ELF-1 (cell line): ENCODE data around the gene NFAT5.
A peak's percentile ranks its signal among the peaks of the same experiment; 100 is the strongest.
"Not testable (repeated sequence)": the region's sequence is repeated elsewhere in the genome, so short reads cannot be mapped to it uniquely, and the experiment has no call there.

Source experiments
- DNase-seq: peaks from one replicate; pipeline ENCODE4 v3.0.0-alpha.2; 2016; ENCODE audit warnings: low read depth, low spot score

Gene NFAT5

DNA sequence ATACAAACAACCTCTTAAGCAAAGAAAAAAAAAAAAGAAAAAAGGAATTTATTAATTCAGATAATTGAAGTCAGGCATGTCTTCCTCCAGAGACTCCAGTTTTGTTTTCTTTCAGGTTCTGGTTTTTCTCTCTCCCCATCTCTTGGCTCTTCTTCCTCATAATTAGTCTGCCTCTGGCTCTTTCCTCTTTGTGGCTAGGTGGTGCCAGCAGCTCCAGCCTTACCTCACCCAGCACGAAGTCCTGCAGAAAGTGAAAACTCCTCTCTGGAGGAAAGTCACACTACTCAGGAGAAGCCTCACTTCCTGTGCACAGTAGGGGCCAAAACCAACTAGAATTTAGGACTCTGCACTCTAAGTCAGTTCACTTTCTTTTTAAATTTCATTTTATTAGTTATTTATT lies 10.3 kb upstream of the NFAT5 start:
- DNase-seq = no peak

GRCh38 chr16:69555867-69556266 lies 9.9 kb upstream of the NFAT5 start:
- no peak for DNase-seq

DNA sequence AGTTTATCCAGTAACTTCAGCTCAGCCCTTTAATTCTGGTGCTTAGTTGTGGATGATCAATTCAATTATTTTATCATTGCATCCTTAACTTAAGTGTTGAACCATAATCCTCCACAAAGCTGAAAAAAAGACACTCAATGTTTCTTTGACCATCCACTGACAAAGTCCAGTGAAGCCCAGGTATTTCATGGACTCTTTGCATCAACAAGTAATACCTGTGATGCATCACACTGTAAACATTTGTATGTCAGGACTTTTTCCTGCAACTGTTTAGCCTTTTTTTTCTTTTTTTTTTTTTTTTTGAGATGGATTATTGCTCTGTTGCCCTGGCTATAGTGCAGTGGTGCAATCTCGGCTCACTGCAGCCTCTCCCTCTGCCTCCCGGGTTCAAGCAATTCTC lies 6.6 kb upstream of the NFAT5 start:
- no peak for DNase-seq

GRCh38 chr16:69561367-69561766 lies 4.4 kb upstream of the NFAT5 start:
- DNase-seq = not testable (repeated sequence)

GRCh38 chr16:69561901-69562300 lies 3.9 kb upstream of the NFAT5 start:
- DNase-seq = no peak

DNA sequence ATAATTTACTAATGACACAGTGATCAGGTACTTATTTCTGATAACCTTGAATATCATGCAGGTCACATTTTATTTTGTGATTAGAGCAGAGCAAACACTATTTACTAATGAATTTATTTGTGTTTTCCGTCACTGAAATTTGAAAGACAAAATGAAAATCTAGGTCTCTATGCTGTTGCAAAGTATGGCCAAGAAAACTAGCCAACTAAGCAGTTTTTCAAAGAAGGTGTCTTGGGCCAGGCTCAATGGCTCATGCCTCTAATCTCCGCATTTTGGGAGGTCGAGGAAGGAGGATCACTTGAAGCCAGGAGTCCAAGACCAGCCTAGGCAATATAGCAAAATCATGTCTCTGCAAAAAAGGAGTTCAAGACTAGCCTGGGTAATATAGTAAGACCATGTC lies 3.0 kb upstream of the NFAT5 start:
- no peak for DNase-seq

- DNase-seq = peak; percentile 43
Observed at GRCh38 chr16:69563605-69564580, 1.9 kb upstream of the NFAT5 start.

DNA sequence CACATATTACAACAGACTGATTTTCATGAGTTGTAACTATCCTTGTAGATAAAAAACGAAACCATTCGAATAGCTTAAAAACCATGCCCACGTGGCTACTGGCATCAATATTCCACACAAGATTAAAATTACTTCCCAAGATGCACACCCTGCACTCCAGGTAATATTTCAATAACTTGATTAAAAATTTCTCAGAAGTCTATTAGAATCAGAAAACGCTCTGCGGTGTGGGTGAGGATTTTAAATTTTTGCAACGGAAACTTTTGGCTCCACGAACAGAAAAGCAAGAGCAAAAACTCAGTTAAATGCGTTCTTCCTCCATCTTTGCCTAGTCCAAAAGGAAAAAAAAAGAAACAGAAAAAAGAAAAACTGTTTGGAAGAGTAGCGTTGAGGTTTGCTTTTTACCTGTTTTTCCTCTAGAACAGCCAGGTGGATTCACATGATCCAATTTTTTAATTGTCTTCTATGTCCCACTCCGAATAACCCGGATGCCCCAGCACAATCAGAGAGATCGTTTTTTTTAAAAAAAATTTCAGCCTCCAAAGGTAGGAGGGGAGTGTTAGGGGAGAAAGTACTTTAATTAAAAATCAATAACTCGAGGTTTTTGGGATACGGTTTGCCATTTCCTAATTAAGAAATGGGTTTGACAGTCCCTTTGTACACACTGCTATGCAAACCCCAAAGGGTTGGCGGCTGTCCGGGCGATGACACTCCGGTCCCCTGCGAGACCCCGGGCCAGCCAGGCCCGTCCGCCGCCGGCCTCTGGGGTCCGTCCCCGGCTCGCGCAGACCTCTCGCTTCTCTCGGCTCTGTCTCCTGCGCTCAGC lies 708 bp upstream of the NFAT5 start:
- no peak for DNase-seq

GRCh38 chr16:69566240-69566980 lies 644 bp downstream of the NFAT5 start:
- DNase-seq = peak; percentile 50

DNA sequence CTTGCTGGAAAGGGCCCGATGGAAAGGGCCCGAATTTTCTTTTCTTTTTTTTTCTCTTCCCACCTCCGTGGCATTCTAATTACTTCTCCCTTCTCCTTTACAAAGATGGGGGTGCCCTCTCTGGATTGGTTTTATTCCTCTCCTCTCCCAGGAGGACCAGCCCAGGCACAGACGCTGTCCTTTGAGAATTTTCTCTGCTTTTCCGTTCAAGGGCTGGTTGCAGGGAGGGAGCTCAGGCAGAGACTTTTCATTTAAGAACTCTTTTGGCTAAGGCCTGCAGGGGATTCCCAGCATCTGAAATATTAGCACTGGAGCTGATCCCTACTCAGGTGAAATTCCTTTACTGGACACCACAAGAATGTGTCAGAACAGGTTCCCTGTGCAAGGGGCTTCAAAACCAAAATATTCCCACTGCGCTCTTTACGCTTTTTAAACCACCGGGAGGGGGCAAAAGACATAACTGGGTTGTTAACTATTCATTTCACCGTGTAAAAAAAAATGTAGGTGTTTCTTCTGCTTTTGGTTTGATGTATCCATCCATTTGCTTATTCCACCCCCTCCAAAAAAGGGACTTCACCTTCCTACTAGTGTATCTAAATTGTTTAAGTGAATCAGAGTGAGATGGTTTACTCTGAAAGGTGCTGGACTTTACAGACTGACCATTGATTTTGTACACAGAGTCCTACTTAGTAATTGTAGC lies 1.4 kb downstream of the NFAT5 start:
- DNase-seq = peak; percentile 65

GRCh38 chr16:69568676-69569075 lies 2.9 kb downstream of the NFAT5 start:
- no peak for DNase-seq

- DNase-seq = not testable (repeated sequence)
Observed at GRCh38 chr16:69578771-69579170, 13.0 kb downstream of the NFAT5 start.

- DNase-seq = no peak
Observed at GRCh38 chr16:69579783-69580481, 14.2 kb downstream of the NFAT5 start.

- DNase-seq = no peak
Observed at GRCh38 chr16:69581297-69581696, 15.5 kb downstream of the NFAT5 start.

- DNase-seq = not testable (repeated sequence)
Observed at GRCh38 chr16:69584493-69584892, 18.7 kb downstream of the NFAT5 start.

DNA sequence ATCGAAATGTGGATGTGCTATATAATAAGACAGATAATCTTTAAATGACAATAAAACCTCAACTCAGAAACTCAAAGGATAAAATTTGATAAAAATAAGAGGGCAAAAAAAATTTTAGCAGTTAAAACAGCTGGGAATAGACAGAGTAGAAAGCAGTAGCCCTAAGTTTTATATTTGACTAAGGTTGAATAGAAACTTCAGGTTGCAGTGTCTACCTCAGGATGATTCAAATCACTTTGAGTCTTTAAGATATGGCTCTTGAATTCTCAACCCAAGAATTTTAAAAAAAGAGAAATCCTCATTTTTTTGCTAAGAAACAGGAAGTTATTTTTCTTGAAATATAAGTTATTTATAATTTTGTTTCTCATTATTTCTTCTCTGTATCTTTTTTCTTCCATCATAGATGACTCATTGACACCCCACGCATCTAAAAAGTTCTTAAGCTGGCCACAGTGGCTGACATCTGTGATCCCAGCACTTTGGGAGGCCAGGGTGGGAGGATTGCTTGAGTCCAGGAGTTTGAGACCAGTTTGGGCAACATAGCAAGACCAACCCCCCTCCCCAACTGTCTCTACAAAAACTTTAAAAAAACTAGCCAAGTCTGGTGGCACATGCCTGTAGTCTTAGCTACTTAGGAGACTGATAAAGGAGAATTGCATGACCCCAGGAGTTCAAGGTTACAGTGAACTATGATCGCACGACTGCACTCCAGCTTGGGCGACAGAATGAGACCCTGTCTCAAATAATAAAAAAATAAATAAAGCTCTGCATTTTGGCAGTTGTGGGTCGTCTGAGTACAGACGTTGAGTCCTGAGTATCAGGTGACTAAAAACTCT lies 23.9 kb downstream of the NFAT5 start:
- DNase-seq = no peak

- DNase-seq = no peak
Observed at GRCh38 chr16:69590590-69590989, 24.8 kb downstream of the NFAT5 start.

- DNase-seq = no peak
Observed at GRCh38 chr16:69593751-69594255, 28.0 kb downstream of the NFAT5 start.
